NB4 (cell line): ENCODE measurements around the gene LIF.
"Not testable (repeated sequence)": the region's sequence is repeated elsewhere in the genome, so short reads cannot be mapped to it uniquely, and the experiment has no call there.

Experiments
- POLR2A ChIP-seq: IDR thresholded peaks from 2 replicates; pipeline ENCODE4 v1.6.1; 2011; ENCODE audit warnings: mild to moderate bottlenecking; ENCODE audit not compliant: insufficient read length; ENCODE audit errors: extremely low read depth
- TF ChIP-seq, protein P1 (sequence below): IDR thresholded peaks from one replicate; pipeline ENCODE4 v1.5.1; 2012; ENCODE audit warnings: low read depth, low read length
- TF ChIP-seq, protein P2 (sequence below): IDR thresholded peaks from 2 replicates; pipeline ENCODE4 v1.6.1; 2011; ENCODE audit warnings: low read depth, low read length

DNA sequence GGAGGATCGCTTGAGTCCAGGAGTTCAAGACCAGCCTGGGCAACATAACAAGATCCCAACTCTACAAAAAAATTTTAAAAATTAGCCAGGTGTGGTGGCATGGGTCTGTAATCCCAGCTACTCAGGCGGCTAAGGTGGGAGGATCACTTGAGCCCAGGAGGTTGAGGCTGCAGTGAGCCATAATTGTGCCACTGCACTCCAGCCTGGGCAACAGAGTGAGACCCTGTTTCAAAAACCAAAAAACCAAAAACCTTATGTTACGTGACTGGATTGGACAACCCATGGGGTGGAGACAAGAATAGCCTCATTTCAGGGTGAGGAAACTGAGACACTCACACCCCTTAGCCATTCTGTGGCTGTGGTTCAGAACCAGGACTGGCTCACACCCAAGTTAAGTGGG is 30.3 kb downstream of the LIF start:
- TF ChIP-seq, protein P1, sequence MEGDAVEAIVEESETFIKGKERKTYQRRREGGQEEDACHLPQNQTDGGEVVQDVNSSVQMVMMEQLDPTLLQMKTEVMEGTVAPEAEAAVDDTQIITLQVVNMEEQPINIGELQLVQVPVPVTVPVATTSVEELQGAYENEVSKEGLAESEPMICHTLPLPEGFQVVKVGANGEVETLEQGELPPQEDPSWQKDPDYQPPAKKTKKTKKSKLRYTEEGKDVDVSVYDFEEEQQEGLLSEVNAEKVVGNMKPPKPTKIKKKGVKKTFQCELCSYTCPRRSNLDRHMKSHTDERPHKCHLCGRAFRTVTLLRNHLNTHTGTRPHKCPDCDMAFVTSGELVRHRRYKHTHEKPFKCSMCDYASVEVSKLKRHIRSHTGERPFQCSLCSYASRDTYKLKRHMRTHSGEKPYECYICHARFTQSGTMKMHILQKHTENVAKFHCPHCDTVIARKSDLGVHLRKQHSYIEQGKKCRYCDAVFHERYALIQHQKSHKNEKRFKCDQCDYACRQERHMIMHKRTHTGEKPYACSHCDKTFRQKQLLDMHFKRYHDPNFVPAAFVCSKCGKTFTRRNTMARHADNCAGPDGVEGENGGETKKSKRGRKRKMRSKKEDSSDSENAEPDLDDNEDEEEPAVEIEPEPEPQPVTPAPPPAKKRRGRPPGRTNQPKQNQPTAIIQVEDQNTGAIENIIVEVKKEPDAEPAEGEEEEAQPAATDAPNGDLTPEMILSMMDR: not testable (repeated sequence)
- TF ChIP-seq POLR2A: not testable (repeated sequence)
- TF ChIP-seq, protein P2, sequence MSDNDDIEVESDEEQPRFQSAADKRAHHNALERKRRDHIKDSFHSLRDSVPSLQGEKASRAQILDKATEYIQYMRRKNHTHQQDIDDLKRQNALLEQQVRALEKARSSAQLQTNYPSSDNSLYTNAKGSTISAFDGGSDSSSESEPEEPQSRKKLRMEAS: not testable (repeated sequence)
